GM18498 (cell line): ENCODE measurements around the gene BSN.

Experiments used
- ATAC-seq: cut with Tn5 transposase; IDR thresholded peaks from one replicate; pipeline ENCODE4 v1.9.1; 2021; ENCODE audit warnings: mild to moderate bottlenecking, moderate library complexity; ENCODE audit not compliant: unreplicated experiment

The BSN gene, protein sequence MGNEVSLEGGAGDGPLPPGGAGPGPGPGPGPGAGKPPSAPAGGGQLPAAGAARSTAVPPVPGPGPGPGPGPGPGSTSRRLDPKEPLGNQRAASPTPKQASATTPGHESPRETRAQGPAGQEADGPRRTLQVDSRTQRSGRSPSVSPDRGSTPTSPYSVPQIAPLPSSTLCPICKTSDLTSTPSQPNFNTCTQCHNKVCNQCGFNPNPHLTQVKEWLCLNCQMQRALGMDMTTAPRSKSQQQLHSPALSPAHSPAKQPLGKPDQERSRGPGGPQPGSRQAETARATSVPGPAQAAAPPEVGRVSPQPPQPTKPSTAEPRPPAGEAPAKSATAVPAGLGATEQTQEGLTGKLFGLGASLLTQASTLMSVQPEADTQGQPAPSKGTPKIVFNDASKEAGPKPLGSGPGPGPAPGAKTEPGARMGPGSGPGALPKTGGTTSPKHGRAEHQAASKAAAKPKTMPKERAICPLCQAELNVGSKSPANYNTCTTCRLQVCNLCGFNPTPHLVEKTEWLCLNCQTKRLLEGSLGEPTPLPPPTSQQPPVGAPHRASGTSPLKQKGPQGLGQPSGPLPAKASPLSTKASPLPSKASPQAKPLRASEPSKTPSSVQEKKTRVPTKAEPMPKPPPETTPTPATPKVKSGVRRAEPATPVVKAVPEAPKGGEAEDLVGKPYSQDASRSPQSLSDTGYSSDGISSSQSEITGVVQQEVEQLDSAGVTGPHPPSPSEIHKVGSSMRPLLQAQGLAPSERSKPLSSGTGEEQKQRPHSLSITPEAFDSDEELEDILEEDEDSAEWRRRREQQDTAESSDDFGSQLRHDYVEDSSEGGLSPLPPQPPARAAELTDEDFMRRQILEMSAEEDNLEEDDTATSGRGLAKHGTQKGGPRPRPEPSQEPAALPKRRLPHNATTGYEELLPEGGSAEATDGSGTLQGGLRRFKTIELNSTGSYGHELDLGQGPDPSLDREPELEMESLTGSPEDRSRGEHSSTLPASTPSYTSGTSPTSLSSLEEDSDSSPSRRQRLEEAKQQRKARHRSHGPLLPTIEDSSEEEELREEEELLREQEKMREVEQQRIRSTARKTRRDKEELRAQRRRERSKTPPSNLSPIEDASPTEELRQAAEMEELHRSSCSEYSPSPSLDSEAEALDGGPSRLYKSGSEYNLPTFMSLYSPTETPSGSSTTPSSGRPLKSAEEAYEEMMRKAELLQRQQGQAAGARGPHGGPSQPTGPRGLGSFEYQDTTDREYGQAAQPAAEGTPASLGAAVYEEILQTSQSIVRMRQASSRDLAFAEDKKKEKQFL (N-terminal part only)

GRCh38 chr3:49553692-49554632 is at the start of gene BSN:
TSS of gene BSN (plus strand) at chr3:49554477. CDS start at chr3:49554603, 126 bp downstream.
- peak; percentile 86 for ATAC-seq

DNA sequence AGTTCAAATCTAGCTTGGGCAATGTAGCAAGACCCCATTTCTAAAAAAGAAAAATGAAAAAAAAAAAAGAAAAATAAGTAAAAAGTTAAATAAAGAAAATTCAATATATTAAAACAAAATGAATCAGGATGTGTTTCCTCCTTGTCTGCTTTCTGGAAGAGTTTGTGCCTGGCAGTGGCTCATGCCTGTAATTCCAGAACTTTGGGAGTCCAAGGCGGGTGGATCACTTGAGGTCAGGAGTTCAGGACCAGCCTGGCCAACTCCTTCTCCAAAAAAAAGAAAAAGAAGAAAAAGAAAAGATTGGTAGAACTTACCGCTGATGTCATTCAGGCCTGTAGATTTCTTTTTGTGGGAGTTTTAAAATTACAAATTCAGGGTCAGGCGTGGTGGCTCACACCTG is 47.4 kb upstream of the BSN start:
- ATAC-seq, result no peak

DNA sequence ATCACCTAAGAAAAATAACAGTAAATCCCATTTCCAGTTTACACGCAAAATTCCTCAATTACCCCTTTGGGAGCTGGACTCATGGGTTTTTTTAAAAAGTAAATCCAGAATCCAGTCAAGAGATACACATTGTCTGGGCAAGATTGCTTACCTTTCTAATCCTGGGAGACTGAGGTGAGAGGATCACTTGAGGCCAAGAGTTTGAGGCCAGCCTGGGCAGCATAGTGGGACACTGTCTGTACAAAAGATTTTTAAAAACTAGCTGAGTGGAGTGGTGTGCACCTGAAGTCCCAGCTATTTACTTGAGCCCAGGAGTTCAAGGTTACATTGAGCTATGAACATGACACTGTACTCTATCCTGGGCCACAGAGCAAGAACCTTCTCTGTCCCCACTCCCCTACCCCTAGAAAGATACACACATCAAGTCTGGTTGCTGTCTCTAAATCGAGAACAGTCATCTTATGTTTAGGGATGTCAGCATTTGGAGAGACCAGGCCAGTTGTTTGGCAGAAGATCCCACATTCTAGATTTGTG is 45.2 kb upstream of the BSN start:
- no peak for ATAC-seq

GRCh38 chr3:49511639-49512038 is 42.6 kb upstream of the BSN start:
- no peak for ATAC-seq

- no peak for ATAC-seq
These were observed 41.4 kb upstream of the BSN start for GRCh38 chr3:49512781-49513355.

DNA sequence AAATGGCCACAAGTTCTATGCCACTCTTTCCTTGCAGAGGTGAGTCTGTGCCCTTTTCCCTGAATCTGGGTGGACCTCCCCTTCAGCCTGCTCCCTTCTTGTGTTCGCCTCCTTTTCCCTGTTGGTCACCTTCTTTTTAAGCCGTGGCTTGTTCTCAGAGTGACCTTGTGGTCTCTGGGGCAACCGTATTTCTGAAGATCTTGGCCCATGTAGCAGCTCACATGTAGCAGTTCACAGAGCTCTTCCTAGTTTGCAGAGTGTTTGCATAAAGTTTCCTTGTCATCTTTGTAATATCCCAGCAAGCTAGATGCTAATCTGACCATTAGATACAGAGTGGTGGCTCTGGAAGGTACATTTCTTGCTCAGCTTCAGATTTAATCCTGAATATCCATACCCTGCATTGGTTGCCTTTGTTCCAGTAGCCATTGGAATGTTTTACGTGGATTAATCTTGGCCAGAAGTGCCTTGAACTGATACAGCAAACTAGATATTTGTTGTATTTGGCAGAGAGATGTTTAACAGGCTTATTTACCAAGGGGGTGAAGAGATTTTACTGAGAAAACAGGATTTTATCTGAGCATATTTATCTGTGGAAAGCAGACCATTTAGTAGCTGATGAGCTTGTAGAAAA is 40.7 kb upstream of the BSN start:
- no peak for ATAC-seq

- ATAC-seq, result no peak
These were observed 36.3 kb upstream of the BSN start for GRCh38 chr3:49518016-49518415.

GRCh38 chr3:49518441-49518840 is 35.8 kb upstream of the BSN start:
- ATAC-seq, result no peak

- ATAC-seq, result no peak
These were observed 35.0 kb upstream of the BSN start for GRCh38 chr3:49519296-49519695.

DNA sequence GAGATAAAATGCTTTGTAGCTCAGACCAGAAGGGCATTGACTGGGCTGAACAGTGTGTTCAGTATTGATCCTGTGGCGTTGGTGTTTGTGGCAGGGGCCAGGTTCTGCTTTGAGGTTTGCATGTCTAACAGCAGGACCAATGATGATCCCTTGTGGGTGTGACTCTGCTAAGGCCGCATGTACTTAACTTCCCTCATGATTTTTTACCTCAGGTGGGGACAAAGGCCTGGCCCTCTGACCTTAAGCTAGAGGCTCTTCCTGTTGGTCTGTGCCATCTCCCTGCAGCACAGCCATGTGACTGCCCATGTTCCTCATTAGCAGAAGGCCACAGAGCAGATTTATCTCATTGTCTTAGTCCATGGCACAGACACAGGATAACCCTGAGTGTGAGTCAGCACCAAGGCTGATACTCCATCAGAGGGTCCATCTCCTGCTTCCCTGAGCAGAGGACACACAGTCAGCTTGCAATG is 34.3 kb upstream of the BSN start:
- no peak for ATAC-seq

DNA sequence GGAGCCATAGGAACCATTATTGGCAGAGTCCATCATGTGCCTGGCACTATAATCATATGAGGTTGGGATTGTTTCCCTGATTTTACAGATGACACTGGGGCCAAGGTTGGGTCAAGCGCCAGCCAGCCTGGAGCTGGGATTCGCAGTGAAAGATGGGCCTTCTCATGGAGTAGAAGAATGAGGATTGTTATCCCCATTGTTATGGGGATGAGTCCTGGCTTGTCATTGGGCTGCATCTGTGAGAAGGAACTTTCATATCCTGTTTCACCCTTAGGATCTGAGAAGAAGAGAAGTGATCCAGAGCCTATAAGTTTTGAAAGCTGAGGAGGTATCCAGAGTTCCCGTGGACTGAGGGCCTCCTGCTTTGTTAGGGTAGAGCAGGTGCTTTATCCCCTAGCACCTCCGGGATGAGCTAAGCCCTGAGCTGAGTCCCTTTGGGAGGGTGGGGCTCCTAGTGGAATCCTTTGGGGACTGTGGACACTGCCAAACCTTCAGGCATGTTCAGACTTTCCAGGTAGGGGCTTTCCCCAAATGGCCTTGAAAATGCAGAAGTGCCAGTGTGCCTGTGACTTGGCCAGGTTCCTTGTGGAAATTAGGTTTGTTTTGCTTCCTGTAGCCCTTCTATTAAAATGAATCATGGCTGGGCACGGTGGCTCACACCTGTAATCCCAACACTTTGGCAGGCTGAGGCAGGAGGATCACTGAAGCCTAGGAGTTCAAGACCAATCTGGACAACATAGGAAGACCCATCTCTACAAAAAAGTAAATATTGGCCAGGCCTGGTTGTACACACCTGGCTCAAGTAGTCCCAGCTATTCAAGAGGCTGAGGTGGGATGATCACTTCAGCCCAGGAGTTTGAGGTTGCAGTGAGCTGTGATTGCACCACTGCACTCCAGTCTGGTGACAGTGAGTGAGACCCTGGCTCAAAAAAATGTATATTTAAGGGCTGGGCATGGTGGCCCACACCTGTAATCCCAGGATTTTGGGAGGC is 30.2 kb upstream of the BSN start:
- ATAC-seq, result no peak

DNA sequence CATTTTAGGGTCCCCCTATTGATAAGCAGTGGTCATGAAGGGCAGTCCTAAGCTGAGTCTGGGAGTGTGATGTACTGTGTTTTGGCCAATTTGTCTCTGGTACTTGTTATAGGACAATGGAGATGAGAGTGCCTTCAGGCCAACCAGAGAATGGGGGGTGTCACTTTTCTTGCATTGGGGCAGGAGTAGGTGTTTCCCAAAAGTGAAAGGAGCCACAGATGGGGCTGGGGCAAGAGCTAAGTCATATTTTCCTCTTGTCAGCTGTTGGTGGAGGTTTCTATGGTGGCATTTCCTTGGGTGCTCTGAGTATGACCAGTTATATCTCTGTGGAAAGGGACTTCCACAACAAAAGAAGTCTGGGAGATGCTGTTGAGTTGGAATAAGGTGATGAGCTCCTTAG is 24.7 kb upstream of the BSN start:
- ATAC-seq, result no peak

DNA sequence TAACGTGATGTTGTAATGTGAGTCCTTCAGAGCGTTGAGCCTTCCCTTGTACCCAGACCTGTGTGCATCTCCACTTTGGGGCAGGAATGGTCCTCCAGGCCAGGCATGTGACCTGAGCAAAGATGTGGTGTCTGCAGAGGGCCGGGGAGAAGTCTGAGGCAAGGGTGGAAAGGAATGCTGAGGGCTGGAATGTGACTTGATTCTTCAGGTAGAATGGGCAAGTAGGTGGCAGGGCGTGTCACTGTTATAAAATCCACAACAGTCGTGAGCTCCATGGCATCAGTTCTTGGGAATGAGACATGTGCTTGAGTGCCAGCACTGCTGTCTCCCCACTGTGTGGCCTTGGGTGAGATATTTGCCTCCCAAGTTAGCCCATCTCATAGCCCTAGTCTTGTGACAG is 24.0 kb upstream of the BSN start:
- ATAC-seq, result no peak

GRCh38 chr3:49530701-49531100 is 23.6 kb upstream of the BSN start:
- ATAC-seq, result no peak

GRCh38 chr3:49531218-49531617 is 23.1 kb upstream of the BSN start:
- ATAC-seq, result no peak

DNA sequence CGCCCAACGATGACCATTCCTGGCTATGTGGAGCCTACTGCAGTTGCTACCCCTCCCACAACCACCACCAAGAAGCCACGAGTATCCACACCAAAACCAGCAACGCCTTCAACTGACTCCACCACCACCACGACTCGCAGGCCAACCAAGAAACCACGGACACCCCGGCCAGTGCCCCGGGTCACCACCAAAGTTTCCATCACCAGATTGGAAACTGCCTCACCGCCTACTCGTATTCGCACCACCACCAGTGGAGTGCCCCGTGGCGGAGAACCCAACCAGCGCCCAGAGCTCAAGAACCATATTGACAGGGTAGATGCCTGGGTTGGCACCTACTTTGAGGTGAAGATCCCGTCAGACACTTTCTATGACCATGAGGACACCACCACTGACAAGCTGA is 22.6 kb upstream of the BSN start:
- no peak for ATAC-seq

DNA sequence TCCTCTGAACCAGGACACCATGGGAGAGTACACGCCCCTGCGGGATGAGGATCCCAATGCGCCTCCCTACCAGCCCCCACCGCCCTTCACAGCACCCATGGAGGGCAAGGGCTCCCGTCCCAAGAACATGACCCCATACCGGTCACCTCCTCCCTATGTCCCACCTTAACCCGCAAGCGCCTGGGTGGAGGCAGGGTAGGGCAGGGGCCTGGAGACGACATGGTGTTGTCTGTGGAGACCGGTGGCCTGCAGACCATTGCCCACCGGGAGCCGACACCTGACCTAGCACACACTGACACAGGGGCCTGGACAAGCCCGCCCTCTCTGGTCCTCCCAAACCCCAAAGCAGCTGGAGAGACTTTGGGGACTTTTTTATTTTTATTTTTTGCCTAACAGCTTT is 21.2 kb upstream of the BSN start:
- ATAC-seq, result no peak
